GM20000 (cell line): ENCODE data around the gene WFDC5.

ENCODE experiments used
- DNase-seq: peaks from one replicate; pipeline ENCODE4 v3.0.0; 2012; ENCODE audit warnings: low spot score
- TF ChIP-seq, protein P1 (sequence below): IDR thresholded peaks from 2 replicates; pipeline ENCODE4 v1.5.1; 2012; ENCODE audit warnings: mild to moderate bottlenecking, control low read depth; ENCODE audit errors: extremely low read depth, missing control alignments

The WFDC5 gene

DNA sequence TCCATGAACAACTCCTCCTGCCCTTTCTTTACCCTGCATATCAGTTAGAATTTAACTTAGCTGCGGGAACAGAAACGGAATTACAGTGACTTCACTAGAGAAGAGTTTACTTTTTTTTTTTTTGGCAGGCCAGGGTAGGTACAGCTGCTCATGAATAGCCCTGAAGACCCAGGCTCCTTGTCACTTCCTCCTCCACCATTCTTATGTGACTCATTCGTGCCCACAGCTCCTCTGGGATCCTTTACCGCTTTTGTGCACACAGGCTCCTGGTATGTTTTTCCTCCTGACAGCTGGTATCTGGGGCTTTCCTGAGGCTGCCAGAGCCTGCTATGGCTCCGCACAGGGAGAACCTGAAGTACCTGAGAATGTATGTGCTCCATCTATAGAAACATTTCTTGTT is 10.2 kb downstream of the WFDC5 start:
- TF ChIP-seq, protein P1, sequence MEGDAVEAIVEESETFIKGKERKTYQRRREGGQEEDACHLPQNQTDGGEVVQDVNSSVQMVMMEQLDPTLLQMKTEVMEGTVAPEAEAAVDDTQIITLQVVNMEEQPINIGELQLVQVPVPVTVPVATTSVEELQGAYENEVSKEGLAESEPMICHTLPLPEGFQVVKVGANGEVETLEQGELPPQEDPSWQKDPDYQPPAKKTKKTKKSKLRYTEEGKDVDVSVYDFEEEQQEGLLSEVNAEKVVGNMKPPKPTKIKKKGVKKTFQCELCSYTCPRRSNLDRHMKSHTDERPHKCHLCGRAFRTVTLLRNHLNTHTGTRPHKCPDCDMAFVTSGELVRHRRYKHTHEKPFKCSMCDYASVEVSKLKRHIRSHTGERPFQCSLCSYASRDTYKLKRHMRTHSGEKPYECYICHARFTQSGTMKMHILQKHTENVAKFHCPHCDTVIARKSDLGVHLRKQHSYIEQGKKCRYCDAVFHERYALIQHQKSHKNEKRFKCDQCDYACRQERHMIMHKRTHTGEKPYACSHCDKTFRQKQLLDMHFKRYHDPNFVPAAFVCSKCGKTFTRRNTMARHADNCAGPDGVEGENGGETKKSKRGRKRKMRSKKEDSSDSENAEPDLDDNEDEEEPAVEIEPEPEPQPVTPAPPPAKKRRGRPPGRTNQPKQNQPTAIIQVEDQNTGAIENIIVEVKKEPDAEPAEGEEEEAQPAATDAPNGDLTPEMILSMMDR: no peak
- DNase-seq: no peak

DNA sequence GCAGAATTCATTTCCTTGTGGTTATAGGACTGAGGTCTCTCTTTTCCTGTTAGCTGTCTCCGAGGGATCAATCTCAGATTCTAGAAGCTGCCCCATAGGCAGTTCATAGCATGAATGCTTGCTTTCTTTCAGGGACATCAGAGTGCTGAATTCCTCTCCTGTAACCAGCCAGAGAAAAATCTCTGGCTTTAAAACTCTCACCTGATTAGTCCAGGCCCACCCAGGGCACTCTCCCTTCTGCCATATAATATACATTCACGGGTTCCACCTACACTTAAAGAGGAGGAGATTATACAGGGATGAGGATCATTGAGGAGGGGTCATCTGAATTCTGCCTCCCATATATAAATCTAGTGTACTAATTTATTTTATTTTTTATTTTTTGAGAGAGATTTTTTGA is 11.9 kb downstream of the WFDC5 start:
- TF ChIP-seq, protein P1: no peak
- no peak for DNase-seq

DNA sequence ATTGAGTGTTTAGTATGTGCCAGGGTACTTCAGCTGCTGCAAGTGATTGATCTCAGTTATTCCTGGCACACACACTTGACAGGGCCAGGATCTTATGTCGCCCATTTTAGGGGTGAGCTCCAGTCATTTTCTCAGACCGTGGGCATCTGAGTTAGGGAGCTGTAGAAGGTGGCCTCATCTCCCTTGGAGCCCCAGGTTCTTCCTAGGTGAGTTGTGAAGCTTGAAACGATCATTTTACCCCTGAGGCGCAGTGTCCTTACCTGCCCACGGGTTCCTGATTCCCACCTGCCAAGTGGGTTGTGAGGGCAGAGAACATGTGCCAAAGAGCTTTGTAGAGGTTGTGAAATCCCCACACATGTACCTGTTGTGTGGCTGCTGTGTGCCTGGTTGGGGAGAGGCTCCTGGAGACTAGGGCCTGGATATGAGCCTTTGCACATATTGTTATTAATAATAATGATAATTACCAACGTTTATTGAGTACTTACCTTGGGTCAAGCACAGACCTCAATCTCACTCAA is 13.6 kb downstream of the WFDC5 start:
- TF ChIP-seq, protein P1: no peak
- no peak for DNase-seq

DNA sequence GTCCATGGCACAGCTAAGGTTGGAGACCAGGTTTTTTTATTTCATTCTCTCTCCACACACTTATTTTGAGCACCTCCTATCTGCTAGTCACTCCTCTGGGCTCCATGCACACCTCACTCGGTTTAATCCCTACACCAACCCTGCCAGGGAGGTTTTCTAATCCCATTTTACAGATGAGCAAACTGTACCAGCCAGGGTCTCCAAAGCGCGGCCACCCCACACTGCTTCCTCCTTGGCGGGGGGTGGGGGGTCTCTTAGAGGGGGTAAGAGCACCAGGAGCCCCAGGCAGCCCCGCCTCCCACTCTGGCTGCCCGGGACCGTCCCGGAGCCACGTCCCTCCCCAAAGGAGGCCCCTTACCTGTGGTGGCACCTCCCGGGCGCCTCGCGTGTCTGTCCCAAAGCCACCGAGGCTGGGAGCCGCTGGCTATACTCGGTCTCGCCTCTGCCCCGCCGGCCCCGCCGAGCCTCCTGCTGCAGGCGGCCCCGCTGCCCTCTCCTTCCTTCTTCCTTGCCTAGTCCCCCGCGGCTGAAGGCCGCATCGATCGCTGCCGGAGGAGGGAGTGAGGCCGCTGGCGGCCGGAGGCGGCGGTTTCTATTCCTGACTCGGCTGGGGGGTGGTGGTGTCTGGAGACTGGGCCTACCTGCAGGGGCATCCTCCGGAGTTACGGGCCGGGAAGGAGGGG is 14.3 kb downstream of the WFDC5 start, which contains the start of gene KCNS1:
TSS of gene KCNS1 (minus strand) at position 565 of the 683 bp plus-strand sequence. CDS start 1,891 bp downstream, outside the sequence.
- DNase-seq: peak; percentile 52
- TF ChIP-seq, protein P1: no peak

DNA sequence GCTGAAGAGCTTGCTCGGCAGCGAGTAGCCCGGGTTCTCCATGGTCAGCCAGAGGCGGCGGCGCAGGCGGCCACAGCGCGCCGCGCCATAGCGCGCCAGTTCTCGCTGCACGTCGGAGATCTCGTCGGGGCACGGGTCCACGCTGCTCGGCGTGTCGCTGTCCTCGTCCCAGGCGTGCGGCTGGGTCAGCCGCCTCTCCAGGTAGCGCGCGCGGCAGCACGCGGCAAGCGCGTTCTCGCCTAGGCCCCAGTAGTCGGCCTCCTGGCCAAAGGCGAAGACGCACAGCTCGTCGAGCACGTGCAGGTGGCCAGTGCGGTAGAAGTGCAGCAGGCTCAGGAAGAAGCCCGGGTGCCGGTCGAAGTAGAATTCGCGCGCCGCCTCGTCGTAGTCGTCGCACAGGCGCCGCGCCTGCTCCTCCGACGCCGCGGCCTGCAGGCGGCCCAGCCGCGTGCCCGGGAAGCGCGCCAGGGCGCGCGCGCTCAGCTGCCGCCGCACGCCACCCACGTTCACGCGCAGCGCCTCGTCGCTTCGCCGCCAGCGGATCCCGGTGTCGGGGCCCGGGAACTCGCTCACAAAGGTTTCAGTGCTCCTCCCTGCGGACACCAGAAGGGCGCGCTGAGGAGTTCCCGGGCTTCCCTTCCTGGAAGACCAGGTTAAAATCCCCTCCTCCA is 16.7 kb downstream of the WFDC5 start:
- peak; percentile 46 for DNase-seq
- TF ChIP-seq, protein P1: no peak

DNA sequence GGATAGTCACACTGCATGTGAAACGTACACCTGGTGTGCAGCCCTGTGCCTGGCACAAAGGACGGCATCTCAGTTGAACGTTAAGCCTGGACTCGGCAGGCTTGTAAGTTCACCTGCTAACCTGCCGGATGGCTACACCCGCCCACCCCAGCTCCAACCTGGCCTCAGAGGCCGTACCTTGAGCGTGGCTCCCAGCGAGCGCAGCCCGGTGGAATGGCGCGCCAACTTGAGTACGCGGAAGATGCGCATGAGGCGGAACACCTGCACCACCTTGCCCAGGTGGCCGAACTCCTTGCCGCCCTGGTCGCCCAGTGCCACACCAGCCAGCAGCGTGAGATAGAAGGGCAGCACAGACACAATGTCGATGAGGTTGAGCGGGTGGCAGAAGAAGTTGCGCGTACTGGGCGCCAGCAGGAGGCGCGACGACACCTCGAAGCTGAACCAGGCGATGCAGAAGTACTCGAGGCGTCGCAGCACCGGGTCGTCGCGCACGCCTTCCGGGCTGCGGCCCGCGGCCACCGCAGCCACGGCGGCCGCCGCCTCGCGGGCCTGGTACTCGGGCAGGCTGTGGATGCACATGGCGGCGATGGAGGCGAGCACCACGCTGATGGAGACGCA is 17.4 kb downstream of the WFDC5 start:
- peak; percentile 74 for DNase-seq
- TF ChIP-seq, protein P1: peak; percentile 36

DNA sequence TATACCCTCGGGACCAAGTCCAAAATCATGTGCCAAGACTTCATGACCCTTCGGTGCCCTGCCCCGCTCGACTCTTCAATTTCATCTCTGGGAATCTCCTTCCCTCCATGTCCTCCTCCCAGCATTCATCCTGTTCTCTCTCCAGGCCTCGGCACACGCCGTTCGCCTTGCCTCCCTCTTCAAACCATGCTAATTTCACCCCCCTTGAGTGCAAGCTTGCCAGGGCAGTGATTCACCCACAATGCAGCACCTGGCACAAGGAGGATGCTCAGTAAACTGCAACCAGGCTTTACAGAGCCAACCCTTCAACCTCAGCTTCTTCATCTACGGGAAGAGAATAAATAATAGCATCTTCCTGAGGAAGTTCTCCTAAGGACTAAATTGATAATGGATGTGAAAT is 18.2 kb downstream of the WFDC5 start:
- DNase-seq: no peak

More for the DNA sequence above, 18.2 kb downstream of the WFDC5 start:
- TF ChIP-seq, protein P1: no peak
